CD14-positive monocyte (primary cell): Measurements from ENCODE around the gene PPOX. TPM values are rescaled to one million over a fixed set of nuclear protein-coding genes. Genes with fewer than 3 reads are reported as not detected.

ENCODE experiments used
- DNase-seq, 3 donors: peaks; one replicate each; pipeline ENCODE4 v3.0.0-alpha.2; 2011 to 2022
- H2AFZ ChIP-seq: 2 replicates; pipeline ENCODE4 v1.6.0; 2012; ENCODE audit warnings: mild to moderate bottlenecking, low read depth, low read length, inconsistent platforms; ENCODE audit not compliant: insufficient read depth, poor library complexity, severe bottlenecking
- H3K27ac ChIP-seq, 2 donors: 1 replicate in 1 of 2; 2 replicates in 1 of 2; pipeline ENCODE4 v1.5.1; 2012 to 2013; ENCODE audit warnings: low read length in 2 of 2, control low read depth in 1 of 2, inconsistent platforms in 1 of 2, low read depth in 1 of 2, mild to moderate bottlenecking in 1 of 2
- H3K27me3 ChIP-seq, 2 donors: one replicate each; pipeline versions ENCODE4 v1.6.0 to v1.6.1; 2011 to 2013; ENCODE audit warnings: low read length in 2 of 2; ENCODE audit not compliant: control insufficient read depth in 2 of 2, insufficient read depth in 2 of 2
- H3K36me3 ChIP-seq, 2 donors: replicated peaks in 1 of 2; 1 replicate in 1 of 2; 2 replicates in 1 of 2; pipeline versions ENCODE4 v1.5.1 to v1.6.1; 2012 to 2013; ENCODE audit warnings: low read length in 2 of 2, control low read depth in 1 of 2, inconsistent platforms in 1 of 2, mild to moderate bottlenecking in 1 of 2; ENCODE audit not compliant: insufficient read depth in 2 of 2, control insufficient read depth in 1 of 2
- H3K4me1 ChIP-seq, 2 donors: 1 replicate in 1 of 2; 2 replicates in 1 of 2; pipeline versions ENCODE4 v1.5.1 to v1.6.1; 2012 to 2013; ENCODE audit warnings: low read length in 2 of 2, control low read depth in 1 of 2, inconsistent platforms in 1 of 2, mild to moderate bottlenecking in 1 of 2, moderate library complexity in 1 of 2; ENCODE audit not compliant: insufficient read depth in 2 of 2, control insufficient read depth in 1 of 2
- H3K4me2 ChIP-seq: replicated peaks from 2 replicates; pipeline ENCODE3; 2012; ENCODE audit warnings: low read length, moderate library complexity, mild to moderate bottlenecking; ENCODE audit not compliant: poor library complexity, severe bottlenecking; ENCODE audit errors: extremely low read depth
- H3K4me3 ChIP-seq, 3 experiments: fragments of 200-600 bp in 1 of 3; sonication (generic) in 1 of 3; replicated peaks in 1 of 3; 1 replicate in 2 of 3; 2 replicates in 1 of 3; pipeline ENCODE4 v1.5.1; 2011 to 2013; ENCODE audit warnings: low read length in 3 of 3, mild to moderate bottlenecking in 3 of 3, control low read depth in 2 of 3, low read depth in 2 of 3, inconsistent platforms in 1 of 3, moderate library complexity in 1 of 3
- H3K79me2 ChIP-seq: 2 replicates; pipeline ENCODE4 v1.6.0; 2012; ENCODE audit warnings: mild to moderate bottlenecking, control low read depth, inconsistent platforms, low read length, moderate library complexity; ENCODE audit not compliant: insufficient read depth
- H3K9ac ChIP-seq: 2 replicates; pipeline ENCODE4 v1.6.0; 2017; ENCODE audit warnings: low read length, mild to moderate bottlenecking; ENCODE audit not compliant: insufficient read depth, poor library complexity, severe bottlenecking
- H3K9me3 ChIP-seq, 2 donors: replicated peaks in 1 of 2; 1 replicate in 1 of 2; 2 replicates in 1 of 2; pipeline versions ENCODE4 v1.5.1 to v1.6.1; 2012 to 2013; ENCODE audit warnings: low read length in 2 of 2, control low read depth in 1 of 2; ENCODE audit not compliant: control insufficient read depth in 1 of 2, insufficient read depth in 1 of 2
- H4K20me1 ChIP-seq: 2 replicates; pipeline ENCODE4 v1.6.0; 2012; ENCODE audit warnings: mild to moderate bottlenecking, low read length, control low read depth, moderate library complexity; ENCODE audit not compliant: insufficient read depth
- H3K27ac Mint-ChIP-seq, 7 donors: one replicate each; pipeline ENCODE4 v1.8.0; 2020; ENCODE audit warnings: mild to moderate bottlenecking in 7 of 7, mixed read lengths in 7 of 7, moderate library complexity in 6 of 7, inconsistent platforms in 2 of 7
- H3K27me3 Mint-ChIP-seq, 3 donors: one replicate each; pipeline ENCODE4 v1.8.0; 2021 to 2022; ENCODE audit warnings: low read depth in 3 of 3, mild to moderate bottlenecking in 3 of 3, mixed read lengths in 3 of 3, moderate library complexity in 3 of 3, inconsistent platforms in 1 of 3
- H3K36me3 Mint-ChIP-seq, 2 donors: one replicate each; pipeline ENCODE4 v1.8.0; 2020; ENCODE audit warnings: mixed read lengths in 2 of 2, inconsistent platforms in 1 of 2, mild to moderate bottlenecking in 1 of 2
- H3K4me1 Mint-ChIP-seq: one replicate; pipeline ENCODE4 v1.8.0; 2020; ENCODE audit warnings: mild to moderate bottlenecking, mixed read lengths
- H3K4me3 Mint-ChIP-seq, 2 donors: one replicate each; pipeline ENCODE4 v1.8.0; 2020; ENCODE audit warnings: mild to moderate bottlenecking in 2 of 2, mixed read lengths in 2 of 2, moderate library complexity in 1 of 2
- H3K9me3 Mint-ChIP-seq, 7 donors: one replicate each; pipeline ENCODE4 v1.8.0; 2020 to 2022; ENCODE audit warnings: mixed read lengths in 7 of 7, mild to moderate bottlenecking in 6 of 7, moderate library complexity in 6 of 7, inconsistent platforms in 2 of 7
- CTCF ChIP-seq: fragments of 200-600 bp; IDR thresholded peaks from one replicate; pipeline ENCODE4 v1.8.0; 2022; ENCODE audit warnings: antibody characterized with exemption, mild to moderate bottlenecking
- whole genome bisulfite sequencing: methylation state at CpG from one replicate; pipeline ENCODE4 v1.1.5; 2013; ENCODE audit warnings: missing lambda C conversion rate; ENCODE audit not compliant: insufficient coverage; 5-methylcytosine and 5-hydroxymethylcytosine counted together
- intact Hi-C, 2 donors: fragments of 100-400 bp; cut with micrococcal nuclease; formaldehyde crosslinking; loops; one replicate each; pipeline versions ENCODE4 v1.15.0 to v1.15.1; 2023
- polyA plus RNA-seq, 3 donors: library from polyadenylated mRNA; depleted of rRNA in 1 of 3; unstranded in 2 of 3; stranded (reverse) in 1 of 3; fragments of 300-500 nt in 2 of 3; fragments of >200 nt in 1 of 3; fragmentation: Illumina TruSeq in 2 of 3; gene quantifications; 1 replicate in 2 of 3; 2 replicates in 1 of 3; pipeline ENCODE4 v1.2.3, GENCODE V29; 2012 to 2021

The PPOX gene
- polyA plus RNA-seq, 3 donors: 10.5 to 42.6 (median 10.8) TPM

GRCh38 chr1:161196521-161197451 lies 30.6 kb downstream of the PPOX start:
- H3K27ac ChIP-seq: no peak overlapping the region
- Mint-ChIP-seq H3K27ac (peak overlapping the region in 1 of 7 donors; percentile 59), H3K9me3 (no peaks in the 10 kb centered on the region), H3K4me1 (peaks cover 66% of the 10 kb centered on the region), H3K4me3 (no peak overlapping the region), H3K27me3 (peaks cover 0 to 2% (median 1%) of the 10 kb centered on the region in 3 donors), H3K36me3 (no peaks in the 10 kb centered on the region)
- no peaks in the 10 kb centered on the region for H3K36me3 ChIP-seq
- H3K9ac ChIP-seq: no peak overlapping the region
- no peaks in the 10 kb centered on the region for H3K9me3 ChIP-seq
- no peak overlapping the region for H2AFZ ChIP-seq
- H3K4me2 ChIP-seq: no peak overlapping the region
- no peak overlapping the region for H3K4me3 ChIP-seq
- no peaks in the 10 kb centered on the region for H3K79me2 ChIP-seq
- 90% methylated on average over 15 of the region's 27 CpGs for WGBS
- H3K4me1 ChIP-seq: peaks cover 59 to 64% of the 10 kb centered on the region in 2 donors
- no peaks in the 10 kb centered on the region for H4K20me1 ChIP-seq
- no peak for TF ChIP-seq CTCF
- intact Hi-C loops: no loop called here
- no peaks in the 10 kb centered on the region for H3K27me3 ChIP-seq
- no peak for DNase-seq

- Mint-ChIP-seq H3K27me3 (peaks cover 0 to 2% (median 1%) of the 10 kb centered on the region in 3 donors), H3K36me3 (no peaks in the 10 kb centered on the region), H3K9me3 (no peaks in the 10 kb centered on the region), H3K4me1 (peaks cover 58% of the 10 kb centered on the region), H3K27ac (no peak overlapping the region), H3K4me3 (peak overlapping the region in 1 of 2 donors; percentile 45)
- 88% methylated on average over 9 of the region's 11 CpGs for WGBS
- Histone ChIP-seq H3K9me3 (no peaks in the 10 kb centered on the region), H3K9ac (no peak overlapping the region), H3K4me2 (no peak overlapping the region), H3K27ac (no peak overlapping the region), H4K20me1 (no peaks in the 10 kb centered on the region), H3K27me3 (no peaks in the 10 kb centered on the region), H3K4me1 (peaks cover 58 to 64% of the 10 kb centered on the region in 2 donors), H2AFZ (no peak overlapping the region), H3K4me3 (no peak overlapping the region), H3K36me3 (no peaks in the 10 kb centered on the region), H3K79me2 (peaks cover 6% of the 10 kb centered on the region)
- TF ChIP-seq CTCF: no peak
- DNase-seq: no peak
- intact Hi-C loops: no loop called here
Observed at GRCh38 chr1:161197560-161198193, 31.5 kb downstream of the PPOX start.
